Measurements from ENCODE around the gene TBRG1.

The TBRG1 gene

DNA sequence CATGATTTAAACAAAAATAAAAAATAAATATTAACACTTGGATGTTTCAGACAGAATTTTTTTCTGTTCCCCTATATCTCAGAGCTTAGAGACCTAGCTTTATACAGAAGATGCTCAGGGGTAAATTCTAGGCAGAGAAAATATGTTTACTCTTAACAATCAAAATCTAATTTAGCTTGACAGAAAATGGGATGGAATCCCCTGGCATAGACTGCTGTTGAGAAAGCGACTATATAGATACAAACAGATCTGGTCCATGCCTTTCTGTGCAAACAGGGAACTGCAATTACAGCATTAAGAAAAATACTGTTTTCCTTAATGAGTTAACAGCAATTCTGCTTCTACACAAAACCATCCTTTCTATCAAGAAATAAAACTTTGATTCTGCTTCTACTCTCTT lies 36.3 kb downstream of the TBRG1 start:
- no peak for DNase-seq (ENCODE audit: low read depth in 3 of 3)

DNA sequence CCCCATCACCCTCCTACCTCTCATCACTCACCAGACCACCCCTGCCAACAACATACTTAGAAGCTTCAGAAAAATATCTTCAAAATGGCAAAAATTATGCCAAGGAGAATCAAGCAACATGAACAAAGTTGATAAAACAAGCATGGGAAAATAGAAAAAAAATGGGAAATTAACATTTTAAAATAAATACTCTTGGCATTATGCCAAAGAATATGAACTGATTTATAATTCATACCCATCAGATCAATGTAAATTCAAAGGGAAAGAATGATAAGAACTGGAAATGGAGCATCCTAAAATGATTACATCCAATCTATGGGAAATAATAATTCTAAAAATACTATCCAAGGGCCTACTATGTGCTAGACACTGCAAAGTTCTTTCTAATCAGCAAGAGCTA lies 38.9 kb downstream of the TBRG1 start:
- DNase-seq (ENCODE audit: low read depth in 3 of 3): no peak

GRCh38 chr11:124662106-124662505 lies 39.4 kb downstream of the TBRG1 start:
- no peak for DNase-seq (ENCODE audit: low read depth in 3 of 3)

- no peak for DNase-seq (ENCODE audit: low read depth in 3 of 3)
Measured at GRCh38 chr11:124663861-124664260, 41.2 kb downstream of the TBRG1 start.

DNA sequence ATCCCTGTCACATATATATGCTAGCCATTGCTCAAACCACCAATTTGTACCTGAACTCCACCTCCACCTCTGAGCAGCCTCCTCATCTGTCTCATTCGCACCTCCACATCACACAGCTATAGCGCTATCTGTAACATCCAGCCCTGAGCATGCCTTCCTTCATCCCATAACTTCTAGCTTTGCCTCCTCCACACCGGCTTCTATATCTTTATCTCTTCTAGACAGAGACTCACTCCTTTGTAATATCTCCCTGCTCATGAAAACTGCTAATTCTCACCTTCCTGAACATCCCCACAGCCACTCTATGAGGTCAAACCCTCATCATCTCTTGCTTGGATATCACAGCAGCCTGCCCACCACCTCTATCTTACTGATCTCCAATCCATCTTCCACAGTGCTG lies 44.9 kb downstream of the TBRG1 start:
- DNase-seq (ENCODE audit: low read depth in 3 of 3): no peak

DNA sequence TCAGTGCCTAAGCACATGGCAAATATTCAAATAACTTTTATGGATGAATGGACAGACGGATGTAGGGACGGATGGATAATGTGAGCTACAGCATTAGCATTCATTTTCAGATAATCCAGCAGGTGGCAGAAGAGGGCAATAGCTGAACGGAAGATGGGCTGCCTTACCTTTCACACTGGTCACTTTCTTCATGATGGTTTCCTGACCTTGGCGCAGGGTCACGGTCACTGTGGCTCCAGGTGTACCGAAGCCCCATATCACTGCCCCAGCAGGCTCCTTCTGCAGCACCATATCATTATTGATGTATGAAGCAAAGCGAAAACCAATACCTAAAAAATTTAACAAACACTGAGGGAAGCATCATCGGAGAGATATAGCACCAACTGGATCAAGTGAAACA lies 46.5 kb downstream of the TBRG1 start:
- peak in 1 of 3 experiments; percentile 37 for DNase-seq (ENCODE audit: low read depth in 3 of 3)

DNA sequence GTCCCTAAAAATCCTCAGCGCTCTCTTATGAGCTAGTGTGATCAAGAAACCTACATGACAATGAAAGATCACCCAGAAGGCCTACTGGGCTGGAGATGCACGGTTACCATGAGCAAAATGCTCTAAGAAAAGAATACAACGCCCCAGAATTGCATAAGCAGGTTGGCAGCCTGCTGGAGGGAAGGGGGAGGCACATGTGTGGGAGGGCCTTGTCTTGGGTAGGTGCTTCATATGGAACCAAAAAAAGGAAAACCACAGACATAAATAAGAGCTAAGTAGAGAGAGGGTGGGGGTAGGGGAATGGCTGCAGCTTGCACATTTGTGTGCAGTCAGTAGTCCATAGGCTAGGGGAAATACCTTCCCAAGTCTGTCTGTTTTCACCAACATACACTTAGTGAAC lies 48.1 kb downstream of the TBRG1 start:
- DNase-seq (ENCODE audit: low read depth in 3 of 3): peak in 1 of 3 experiments; percentile 12

DNA sequence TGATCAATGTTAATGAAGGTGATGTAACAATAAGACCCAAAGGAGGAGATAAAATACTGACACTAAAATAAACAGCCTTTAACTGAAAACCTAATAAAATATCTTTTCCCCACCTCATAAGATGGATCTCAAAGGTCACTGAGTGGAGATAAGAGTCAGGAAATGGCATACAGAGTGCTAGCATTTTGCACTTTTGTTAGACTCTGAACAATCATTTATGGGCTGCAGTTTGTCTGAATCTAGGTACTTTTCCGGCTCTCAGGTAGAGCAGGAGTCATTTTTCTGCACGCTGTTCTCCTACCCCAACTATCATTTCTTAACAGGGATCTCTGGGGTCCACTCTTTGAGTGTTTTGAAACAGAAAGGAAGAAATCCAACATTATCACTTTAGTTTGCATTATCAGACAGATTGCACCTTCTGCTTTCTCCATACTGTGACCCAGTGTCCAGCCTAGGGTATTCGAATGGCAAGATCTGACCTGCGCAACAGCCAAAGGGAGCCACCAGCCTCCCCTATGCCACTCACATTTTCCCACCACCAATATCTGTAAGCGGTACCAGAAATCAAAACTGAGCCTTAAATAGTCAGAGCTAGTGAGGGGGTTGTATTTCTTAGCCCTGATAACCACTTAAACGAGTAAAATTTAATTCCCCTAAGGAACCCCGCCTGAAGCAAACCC lies 50.0 kb downstream of the TBRG1 start:
- DNase-seq (ENCODE audit: low read depth in 3 of 3): no peak

GRCh38 chr11:124673333-124674167 lies 50.9 kb downstream of the TBRG1 start, which contains the start of the genes SIAE and SPA17:
SIAE (minus strand) TSS chr11:124673739; CDS start chr11:124673708, 31 bp downstream.
SPA17 (plus strand) TSS chr11:124673904; CDS start chr11:124675265, 1,361 bp downstream.
- DNase-seq (ENCODE audit: low read depth in 3 of 3): peak; percentile 69 to 92 (median 73)

DNA sequence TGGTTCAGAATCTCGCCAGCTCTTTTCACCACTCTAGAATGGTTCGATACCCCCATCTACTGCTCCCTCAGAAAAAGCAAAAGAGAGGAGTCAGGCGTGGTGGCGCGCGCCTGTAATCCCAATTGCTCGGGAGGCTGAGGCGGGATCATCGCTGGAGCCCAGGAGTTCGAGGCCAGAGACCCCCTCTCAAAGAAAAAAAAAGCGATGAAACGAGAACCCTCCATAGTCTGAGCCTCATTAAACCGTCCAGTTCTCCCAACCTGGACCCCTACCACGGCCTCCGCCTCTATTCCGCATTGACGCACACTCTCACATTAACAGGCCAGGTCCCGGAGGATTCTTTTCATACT lies 51.5 kb downstream of the TBRG1 start:
- no peak for DNase-seq (ENCODE audit: low read depth in 3 of 3)

DNA sequence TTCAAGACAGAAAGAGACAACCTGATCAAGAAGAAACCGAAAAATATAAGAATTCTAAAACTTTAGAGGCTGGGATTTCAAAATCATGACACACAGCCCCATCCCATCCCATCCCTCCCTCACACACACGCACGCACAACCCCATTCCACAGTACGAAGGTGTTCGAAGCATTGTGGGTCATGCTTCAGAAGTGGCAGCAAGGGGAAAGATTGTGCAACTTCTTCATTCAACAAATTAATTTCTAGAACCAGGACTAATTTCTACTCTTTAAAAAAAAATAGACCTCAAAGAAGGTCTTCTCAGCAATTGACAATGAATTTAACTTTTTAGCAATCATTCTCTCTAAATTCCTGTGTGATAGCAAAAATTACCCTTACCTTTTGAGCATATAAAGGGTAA lies 51.9 kb downstream of the TBRG1 start:
- DNase-seq (ENCODE audit: low read depth in 3 of 3): no peak

- no peak for DNase-seq (ENCODE audit: low read depth in 3 of 3)
Measured at GRCh38 chr11:124676386-124676785, 53.7 kb downstream of the TBRG1 start.

DNA sequence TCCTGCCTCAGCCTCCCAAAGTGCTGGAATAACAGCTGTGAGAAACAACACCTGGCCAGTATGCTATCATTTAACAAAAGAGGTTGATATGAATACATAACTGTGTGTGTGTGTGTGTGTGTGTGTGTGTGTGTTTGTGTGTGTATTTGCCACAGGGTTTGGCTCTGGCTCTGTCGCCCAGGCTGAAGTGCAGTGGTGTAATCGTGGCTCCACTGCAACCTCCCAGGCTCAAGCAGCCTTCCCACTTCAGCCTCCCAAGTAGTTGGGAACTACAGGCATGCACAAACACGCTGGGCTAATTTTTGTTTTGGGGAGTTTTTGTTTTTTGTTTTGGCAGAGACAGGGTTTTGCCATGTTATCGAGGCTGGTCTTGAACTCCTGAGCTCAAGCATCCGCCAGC lies 55.8 kb downstream of the TBRG1 start:
- DNase-seq (ENCODE audit: low read depth in 3 of 3): no peak

- no peak for DNase-seq (ENCODE audit: low read depth in 3 of 3)
Measured at GRCh38 chr11:124681421-124681820, 58.8 kb downstream of the TBRG1 start.

- DNase-seq (ENCODE audit: low read depth in 3 of 3): no peak
Measured at GRCh38 chr11:124682443-124682842, 59.8 kb downstream of the TBRG1 start.
